Stimulated activated naive CD8-positive, alpha-beta T cell treated with anti-CD3 and anti-CD28 coated beads, Interleukin-15, Interleukin-2, amounts not matched to agents 100 ng/mL and 50 ng/mL, for 24 hours (primary cell): ENCODE data around the gene DNAJC1.

Experiments
- H3K27ac Mint-ChIP-seq: one replicate; pipeline ENCODE4 v1.8.0; 2021; ENCODE audit warnings: mild to moderate bottlenecking, mixed read lengths
- H3K27me3 Mint-ChIP-seq: one replicate; pipeline ENCODE4 v1.8.0; 2021; ENCODE audit warnings: mixed read lengths
- H3K36me3 Mint-ChIP-seq: one replicate; pipeline ENCODE4 v1.8.0; 2021; ENCODE audit warnings: low read depth, mixed read lengths
- H3K4me1 Mint-ChIP-seq: one replicate; pipeline ENCODE4 v1.8.0; 2021; ENCODE audit warnings: low read depth, mixed read lengths
- H3K4me3 Mint-ChIP-seq: one replicate; pipeline ENCODE4 v1.8.0; 2021; ENCODE audit warnings: mild to moderate bottlenecking, mixed read lengths
- H3K9me3 Mint-ChIP-seq: one replicate; pipeline ENCODE4 v1.8.0; 2021; ENCODE audit warnings: mixed read lengths

Gene DNAJC1

GRCh38 chr10:21953585-21954057 is 49.9 kb downstream of the DNAJC1 start:
- H3K27me3 Mint-ChIP-seq: no peaks in the 10 kb centered on the region
- peaks cover 4% of the 10 kb centered on the region for H3K4me1 Mint-ChIP-seq
- no peak overlapping the region for H3K4me3 Mint-ChIP-seq
- no peak overlapping the region for H3K27ac Mint-ChIP-seq
- no peaks in the 10 kb centered on the region for H3K36me3 Mint-ChIP-seq
- no peaks in the 10 kb centered on the region for H3K9me3 Mint-ChIP-seq

- Mint-ChIP-seq H3K36me3 (no peaks in the 10 kb centered on the region), H3K4me1 (peaks cover 4% of the 10 kb centered on the region), H3K4me3 (no peak overlapping the region), H3K27me3 (no peaks in the 10 kb centered on the region), H3K9me3 (no peaks in the 10 kb centered on the region), H3K27ac (no peak overlapping the region)
These were observed 53.0 kb downstream of the DNAJC1 start for GRCh38 chr10:21950566-21950965.

GRCh38 chr10:21946946-21947345 is 56.6 kb downstream of the DNAJC1 start:
- Mint-ChIP-seq H3K9me3 (no peaks in the 10 kb centered on the region), H3K27me3 (no peaks in the 10 kb centered on the region), H3K36me3 (no peaks in the 10 kb centered on the region), H3K27ac (no peak overlapping the region), H3K4me1 (peaks cover 13% of the 10 kb centered on the region), H3K4me3 (no peak overlapping the region)

DNA sequence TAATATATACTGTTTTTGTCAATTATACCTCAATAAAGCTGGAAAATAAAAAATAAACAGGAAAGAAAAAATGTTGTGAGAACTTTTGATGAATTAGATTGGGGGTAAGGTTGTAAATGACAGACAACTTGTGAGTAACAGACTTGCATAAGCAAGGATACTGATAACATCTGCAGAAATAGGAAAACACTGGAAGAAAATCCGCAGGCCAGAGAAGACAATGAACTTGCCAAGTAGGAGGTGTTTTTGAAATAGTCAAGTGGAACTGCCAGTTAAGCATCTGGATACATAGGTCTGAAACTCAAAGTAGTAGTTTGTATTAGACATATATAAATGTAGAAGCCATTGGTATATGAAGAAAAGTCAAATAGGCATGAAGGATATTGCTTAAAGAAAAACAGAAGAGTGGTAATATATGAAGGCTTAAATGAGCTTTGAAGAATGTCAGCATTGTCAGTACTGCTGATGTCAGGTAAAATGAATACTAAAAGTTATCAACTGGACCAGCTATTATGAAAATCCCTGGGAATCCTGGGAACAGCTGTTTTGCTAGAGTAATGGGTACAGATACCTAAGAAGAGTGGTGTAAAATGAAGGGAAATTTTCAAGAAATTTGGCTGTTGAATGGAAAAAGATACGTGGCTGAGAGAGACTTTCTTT is 58.7 kb downstream of the DNAJC1 start:
- no peak overlapping the region for H3K4me3 Mint-ChIP-seq
- H3K27me3 Mint-ChIP-seq: no peaks in the 10 kb centered on the region
- no peaks in the 10 kb centered on the region for H3K36me3 Mint-ChIP-seq
- H3K9me3 Mint-ChIP-seq: no peaks in the 10 kb centered on the region
- H3K4me1 Mint-ChIP-seq: peaks cover 13% of the 10 kb centered on the region
- H3K27ac Mint-ChIP-seq: no peak overlapping the region

DNA sequence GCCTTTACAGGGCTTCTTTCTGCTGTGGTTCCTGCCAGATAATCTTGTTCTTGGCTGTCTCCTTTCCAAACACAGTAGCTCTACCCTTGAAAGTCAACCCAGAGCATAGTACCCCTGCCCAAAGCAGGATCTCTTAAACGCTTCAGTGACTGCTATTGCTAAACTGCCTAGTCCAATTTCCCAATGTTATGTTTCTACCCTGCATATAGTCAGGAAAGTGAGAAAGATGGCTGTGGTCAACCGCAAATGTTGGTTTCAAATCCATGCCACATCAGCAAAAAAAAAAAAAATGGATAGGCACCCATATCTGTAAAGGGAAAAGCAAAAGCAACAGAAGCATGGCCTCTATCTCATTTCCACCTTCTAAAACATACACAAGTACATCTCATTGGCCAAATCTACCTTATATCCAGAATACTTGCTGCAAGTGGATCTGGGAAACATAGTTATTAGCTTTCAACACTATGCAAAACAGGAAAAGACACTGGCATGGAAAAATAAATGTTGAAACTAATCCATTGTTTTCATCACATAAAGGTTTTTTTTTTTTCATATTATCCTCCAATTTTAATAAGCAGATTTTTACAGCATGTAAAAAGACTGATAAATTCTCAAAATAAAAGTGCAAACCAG is 59.8 kb downstream of the DNAJC1 start:
- Mint-ChIP-seq H3K27ac (no peak overlapping the region), H3K4me1 (peaks cover 13% of the 10 kb centered on the region), H3K27me3 (no peaks in the 10 kb centered on the region), H3K9me3 (no peaks in the 10 kb centered on the region), H3K4me3 (no peak overlapping the region), H3K36me3 (peaks cover 6% of the 10 kb centered on the region)

GRCh38 chr10:21935439-21936023 is 68.0 kb downstream of the DNAJC1 start:
- no peaks in the 10 kb centered on the region for H3K4me1 Mint-ChIP-seq
- no peak overlapping the region for H3K4me3 Mint-ChIP-seq
- H3K27me3 Mint-ChIP-seq: no peaks in the 10 kb centered on the region
- H3K36me3 Mint-ChIP-seq: peaks cover 33% of the 10 kb centered on the region
- peaks cover 23% of the 10 kb centered on the region for H3K9me3 Mint-ChIP-seq
- H3K27ac Mint-ChIP-seq: no peak overlapping the region

- H3K4me3 Mint-ChIP-seq: no peak overlapping the region
- peaks cover 23% of the 10 kb centered on the region for H3K9me3 Mint-ChIP-seq
- H3K4me1 Mint-ChIP-seq: no peaks in the 10 kb centered on the region
- peaks cover 32% of the 10 kb centered on the region for H3K36me3 Mint-ChIP-seq
- H3K27me3 Mint-ChIP-seq: no peaks in the 10 kb centered on the region
- H3K27ac Mint-ChIP-seq: no peak overlapping the region
These were observed 69.2 kb downstream of the DNAJC1 start for GRCh38 chr10:21934307-21934706.

GRCh38 chr10:21929070-21929469 is 74.5 kb downstream of the DNAJC1 start:
- H3K36me3 Mint-ChIP-seq: peaks cover 6% of the 10 kb centered on the region
- no peak overlapping the region for H3K4me3 Mint-ChIP-seq
- no peaks in the 10 kb centered on the region for H3K4me1 Mint-ChIP-seq
- no peaks in the 10 kb centered on the region for H3K27me3 Mint-ChIP-seq
- no peak overlapping the region for H3K27ac Mint-ChIP-seq
- no peaks in the 10 kb centered on the region for H3K9me3 Mint-ChIP-seq

DNA sequence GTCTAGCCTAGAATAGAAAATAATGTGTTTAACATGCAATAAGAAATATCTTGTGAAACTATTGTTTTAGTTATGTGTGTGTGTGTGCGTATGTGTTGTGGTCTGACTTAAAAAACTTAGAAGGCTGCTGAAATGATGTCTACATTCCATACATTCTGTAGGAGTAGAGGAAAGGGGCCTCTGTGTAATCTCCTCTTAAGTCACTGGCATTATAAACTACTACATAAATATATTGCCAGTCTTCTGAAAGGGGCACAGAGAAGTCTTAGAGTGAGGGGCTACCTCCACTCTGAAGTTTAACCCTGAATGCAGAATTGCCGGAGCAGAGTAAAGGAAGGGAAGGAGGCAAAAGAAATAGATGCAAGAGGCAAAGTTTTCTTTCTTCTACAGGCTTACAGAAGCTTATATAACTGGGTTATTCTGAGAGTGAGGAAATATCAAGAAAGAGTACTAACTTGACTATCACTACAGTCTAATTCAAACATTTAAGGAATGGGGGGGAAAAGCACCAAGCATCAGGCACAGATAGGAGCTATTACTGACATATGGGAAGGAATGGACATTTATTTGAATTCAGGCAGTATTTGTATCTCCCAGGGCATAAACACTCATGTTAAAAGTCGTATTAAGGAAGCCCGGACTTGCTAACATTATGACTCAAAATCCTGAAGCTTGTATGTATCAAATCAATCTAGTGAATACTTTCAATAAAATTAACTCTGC is 75.7 kb downstream of the DNAJC1 start:
- Mint-ChIP-seq H3K27me3 (no peaks in the 10 kb centered on the region), H3K9me3 (no peaks in the 10 kb centered on the region), H3K36me3 (peaks cover 6% of the 10 kb centered on the region), H3K4me1 (no peaks in the 10 kb centered on the region), H3K27ac (no peak overlapping the region), H3K4me3 (no peak overlapping the region)

- no peaks in the 10 kb centered on the region for H3K4me1 Mint-ChIP-seq
- no peaks in the 10 kb centered on the region for H3K9me3 Mint-ChIP-seq
- no peak overlapping the region for H3K27ac Mint-ChIP-seq
- H3K4me3 Mint-ChIP-seq: no peak overlapping the region
- no peaks in the 10 kb centered on the region for H3K27me3 Mint-ChIP-seq
- peaks cover 6% of the 10 kb centered on the region for H3K36me3 Mint-ChIP-seq
These were observed 76.6 kb downstream of the DNAJC1 start for GRCh38 chr10:21926949-21927348.

DNA sequence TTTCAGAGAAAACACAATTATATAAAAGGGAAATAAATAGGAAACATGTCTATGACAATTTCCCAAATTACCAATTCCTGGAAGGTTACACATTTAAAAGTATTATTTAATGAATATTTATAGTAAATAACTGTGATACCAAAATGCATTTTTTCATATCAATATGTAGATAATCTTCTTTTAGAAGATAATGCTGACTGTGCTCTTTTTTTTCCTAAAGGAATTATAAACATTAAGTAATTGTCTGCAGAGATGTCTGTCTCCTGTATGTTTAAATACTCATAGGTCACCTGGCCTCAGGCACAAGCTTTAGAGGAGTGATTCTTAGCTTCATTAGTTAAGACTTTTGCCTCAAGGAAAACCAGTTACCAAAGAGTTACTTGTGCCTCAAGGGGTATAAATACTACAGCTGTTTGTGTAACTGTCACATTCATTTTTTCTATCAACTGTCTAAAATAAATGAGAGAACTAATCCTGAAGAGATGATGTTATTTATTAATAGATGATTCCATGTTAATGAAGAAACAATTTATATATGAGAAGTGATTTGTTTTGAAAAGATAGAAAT is 77.1 kb downstream of the DNAJC1 start:
- H3K4me1 Mint-ChIP-seq: no peaks in the 10 kb centered on the region

DNA sequence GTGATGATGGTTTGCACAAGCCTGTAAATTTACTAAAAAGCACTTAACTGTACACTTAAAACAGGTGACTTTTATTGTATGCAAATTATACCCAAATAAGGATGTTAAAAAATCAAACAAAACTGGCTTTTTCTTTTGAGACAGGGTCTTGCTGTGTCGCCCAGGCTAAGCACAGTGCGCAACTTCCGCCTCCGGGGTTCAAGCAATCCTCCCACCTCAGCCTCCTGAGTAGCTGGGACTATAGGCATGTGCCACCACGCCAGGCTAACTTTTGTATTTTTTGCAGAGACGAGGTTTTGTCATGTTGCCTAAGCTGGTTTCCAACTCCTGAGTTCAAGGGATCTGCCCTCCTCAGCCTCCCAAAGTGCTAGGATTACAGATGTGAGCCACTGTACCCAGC is 77.7 kb downstream of the DNAJC1 start:
- H3K9me3 Mint-ChIP-seq: no peaks in the 10 kb centered on the region
- no peaks in the 10 kb centered on the region for H3K4me1 Mint-ChIP-seq
- no peaks in the 10 kb centered on the region for H3K27me3 Mint-ChIP-seq
- H3K27ac Mint-ChIP-seq: no peak overlapping the region
- no peak overlapping the region for H3K4me3 Mint-ChIP-seq
- H3K36me3 Mint-ChIP-seq: peaks cover 6% of the 10 kb centered on the region

More for the DNA sequence above, 77.1 kb downstream of the DNAJC1 start:
- no peaks in the 10 kb centered on the region for H3K27me3 Mint-ChIP-seq
- peaks cover 6% of the 10 kb centered on the region for H3K36me3 Mint-ChIP-seq
- H3K9me3 Mint-ChIP-seq: no peaks in the 10 kb centered on the region
- no peak overlapping the region for H3K4me3 Mint-ChIP-seq
- no peak overlapping the region for H3K27ac Mint-ChIP-seq

- no peaks in the 10 kb centered on the region for H3K27me3 Mint-ChIP-seq
- peaks cover 6% of the 10 kb centered on the region for H3K36me3 Mint-ChIP-seq
- H3K9me3 Mint-ChIP-seq: no peaks in the 10 kb centered on the region
- H3K4me1 Mint-ChIP-seq: no peaks in the 10 kb centered on the region
- H3K4me3 Mint-ChIP-seq: no peak overlapping the region
- H3K27ac Mint-ChIP-seq: no peak overlapping the region
These were observed 79.0 kb downstream of the DNAJC1 start for GRCh38 chr10:21924511-21924910.

DNA sequence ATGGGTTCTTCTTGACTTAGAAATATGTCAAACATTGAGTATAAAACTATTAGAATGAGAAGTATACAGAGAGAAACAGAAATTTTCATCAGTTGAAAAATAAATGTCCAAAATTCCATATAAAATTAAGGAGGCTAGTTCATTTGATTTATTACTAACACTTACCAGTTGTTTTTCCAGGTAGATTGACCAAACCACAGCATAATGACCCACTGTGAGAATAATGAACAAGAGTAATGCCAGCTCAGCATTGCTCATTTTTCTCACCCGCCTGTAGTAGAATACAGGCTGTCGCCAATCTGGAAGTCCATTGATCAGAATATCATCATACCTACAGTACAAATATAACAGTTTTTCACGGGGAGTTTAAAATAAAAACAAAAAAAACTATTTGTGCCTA is 82.9 kb downstream of the DNAJC1 start:
- peaks cover 9% of the 10 kb centered on the region for H3K36me3 Mint-ChIP-seq
- no peak overlapping the region for H3K4me3 Mint-ChIP-seq
- no peak overlapping the region for H3K27ac Mint-ChIP-seq
- no peaks in the 10 kb centered on the region for H3K27me3 Mint-ChIP-seq
- no peaks in the 10 kb centered on the region for H3K9me3 Mint-ChIP-seq
- no peaks in the 10 kb centered on the region for H3K4me1 Mint-ChIP-seq

DNA sequence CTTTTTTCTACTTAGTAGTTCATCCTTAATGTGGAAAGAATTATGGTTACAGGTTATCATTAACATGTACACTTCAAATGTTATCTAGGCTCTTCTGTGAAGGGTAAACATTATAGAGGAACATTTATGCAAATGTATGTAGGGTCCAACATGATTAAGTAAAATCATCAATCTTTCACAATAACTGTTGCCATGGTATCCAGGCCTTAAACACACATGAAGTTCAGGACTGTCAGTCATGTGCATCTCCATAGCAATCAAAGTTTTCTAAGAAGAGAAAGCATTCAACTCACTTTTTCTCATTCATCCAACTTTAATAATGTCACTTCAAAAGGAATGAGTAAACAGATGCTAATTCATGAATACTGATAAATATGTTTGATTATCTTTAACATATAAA is 83.6 kb downstream of the DNAJC1 start:
- H3K9me3 Mint-ChIP-seq: no peaks in the 10 kb centered on the region
- no peak overlapping the region for H3K4me3 Mint-ChIP-seq
- peaks cover 5% of the 10 kb centered on the region for H3K36me3 Mint-ChIP-seq
- no peaks in the 10 kb centered on the region for H3K27me3 Mint-ChIP-seq
- no peak overlapping the region for H3K27ac Mint-ChIP-seq
- no peaks in the 10 kb centered on the region for H3K4me1 Mint-ChIP-seq
